Tibial nerve (tissue), 4 donors: ENCODE measurements around the gene PAMR1.

Source experiments
- CTCF ChIP-seq, 5 experiments: fragments of 200-600 bp in 3 of 5; fragments of 450-650 bp in 2 of 5; sonication (generic) in 3 of 5; IDR thresholded peaks; one replicate each; pipeline ENCODE4 v1.5.1; 2016 to 2019; ENCODE audit warnings: antibody characterized with exemption in 5 of 5, mild to moderate bottlenecking in 3 of 5, moderate library complexity in 2 of 5
- EP300 ChIP-seq, 2 donors: sonication (generic); formaldehyde crosslinking; IDR thresholded peaks; one replicate each; pipeline ENCODE4 v1.6.1; 2017; ENCODE audit warnings: antibody characterized with exemption in 2 of 2, mild to moderate bottlenecking in 1 of 2
- POLR2A ChIP-seq, 2 donors: fragments of 450-650 bp; IDR thresholded peaks; one replicate each; pipeline ENCODE4 v1.6.1; 2017; ENCODE audit warnings: antibody characterized with exemption in 2 of 2, mild to moderate bottlenecking in 2 of 2, moderate library complexity in 2 of 2

- TF ChIP-seq POLR2A (IDR thresholded peaks at IDR 0.05) (no peak), CTCF (IDR thresholded peaks at IDR 0.05) (no peak), EP300 (IDR thresholded peaks at IDR 0.05) (no peak)
These were observed 23.6 kb downstream of the PAMR1 start for GRCh38 chr11:35501776-35502175.
